Fibroblast of lung (primary cell): ENCODE results near the gene ERBB4. TPM values are rescaled to one million over a fixed set of nuclear protein-coding genes. Genes with fewer than 3 reads are reported as not detected.

ENCODE experiments used
- DNase-seq, 2 donors: peaks; one replicate each; pipeline versions ENCODE4 v3.0.0 to v3.0.0-alpha.2; 2010; ENCODE audit warnings: low read depth in 2 of 2
- H2AFZ ChIP-seq: 2 replicates; pipeline ENCODE4 v1.5.1; 2012; ENCODE audit warnings: low read length, control low read depth, inconsistent platforms
- H3K27ac ChIP-seq: 2 replicates; pipeline ENCODE4 v1.5.1; 2011; ENCODE audit warnings: low read length, control low read depth; ENCODE audit not compliant: insufficient read depth
- H3K27me3 ChIP-seq: 2 replicates; pipeline ENCODE4 v1.5.1; 2011; ENCODE audit warnings: mild to moderate bottlenecking, low read length; ENCODE audit not compliant: control insufficient read depth, insufficient read depth
- H3K36me3 ChIP-seq: 2 replicates; pipeline ENCODE4 v1.5.1; 2011; ENCODE audit warnings: low read length; ENCODE audit not compliant: control insufficient read depth, insufficient read depth
- H3K4me1 ChIP-seq: 2 replicates; pipeline ENCODE4 v1.5.1; 2011; ENCODE audit warnings: low read length; ENCODE audit not compliant: control insufficient read depth, insufficient read depth; ENCODE audit errors: extremely low read depth
- H3K4me2 ChIP-seq: 2 replicates; pipeline ENCODE4 v1.5.1; 2011; ENCODE audit warnings: low read length, control low read depth; ENCODE audit not compliant: insufficient read depth; ENCODE audit errors: extremely low read depth
- H3K4me3 ChIP-seq, 4 experiments: fragments of 200-600 bp in 1 of 4; sonication (generic) in 1 of 4; replicated peaks in 1 of 4; 2 replicates each; pipeline ENCODE4 v1.5.1; 2011 to 2016; ENCODE audit warnings: low read length in 4 of 4, low read depth in 3 of 4, mild to moderate bottlenecking in 3 of 4, control low read depth in 2 of 4, inconsistent platforms in 1 of 4, mixed read lengths in 1 of 4; ENCODE audit not compliant: insufficient read depth in 1 of 4; ENCODE audit errors: control extremely low read depth in 1 of 4
- H3K79me2 ChIP-seq: 2 replicates; pipeline ENCODE4 v1.5.1; 2012; ENCODE audit warnings: mild to moderate bottlenecking, low read length, inconsistent platforms; ENCODE audit not compliant: control insufficient read depth, insufficient read depth
- H3K9ac ChIP-seq: 2 replicates; pipeline ENCODE4 v1.5.1; 2011; ENCODE audit warnings: mild to moderate bottlenecking, low read length, control low read depth; ENCODE audit not compliant: insufficient read depth
- H3K9me3 ChIP-seq: 2 replicates; pipeline ENCODE4 v1.5.1; 2012; ENCODE audit warnings: low read depth, low read length; ENCODE audit not compliant: control insufficient read depth, insufficient read depth
- H4K20me1 ChIP-seq: 2 replicates; pipeline ENCODE4 v1.5.1; 2011; ENCODE audit warnings: low read length; ENCODE audit not compliant: control insufficient read depth, insufficient read depth; ENCODE audit errors: extremely low read depth
- EZH2 ChIP-seq: IDR thresholded peaks from 2 replicates; pipeline ENCODE4 v1.5.1; 2012; ENCODE audit warnings: low read length, control low read depth, mild to moderate bottlenecking; ENCODE audit errors: missing control alignments
- polyA plus RNA-seq, 2 donors: library from polyadenylated mRNA; depleted of rRNA in 1 of 2; stranded (reverse) in 1 of 2; unstranded in 1 of 2; fragments of >200 nt; gene quantifications; 2 replicates each; pipeline ENCODE4 v1.2.1, GENCODE V29; 2011 to 2012; ENCODE audit warnings: missing spikeins in 1 of 2
- total RNA-seq: library from RNA; depleted of rRNA; stranded (reverse); fragments of >200 nt; gene quantifications from 2 replicates; pipeline ENCODE4 v1.2.1, GENCODE V29; 2014
- TF ChIP-seq, protein P1 (sequence below), 2 donors: IDR thresholded peaks in 1 of 2; conservative IDR thresholded peaks in 1 of 2; 1 replicate in 1 of 2; 2 replicates in 1 of 2; pipeline ENCODE4 v1.5.1; 2011 to 2012; ENCODE audit warnings: low read length in 2 of 2, control low read depth in 1 of 2, inconsistent platforms in 1 of 2, low read depth in 1 of 2, mild to moderate bottlenecking in 1 of 2

The ERBB4 gene
- total and polyA plus RNA-seq, 2 donors (not counting 1 experiment from before 2014, with no cell fraction given): 0.08 to 0.17 TPM

DNA sequence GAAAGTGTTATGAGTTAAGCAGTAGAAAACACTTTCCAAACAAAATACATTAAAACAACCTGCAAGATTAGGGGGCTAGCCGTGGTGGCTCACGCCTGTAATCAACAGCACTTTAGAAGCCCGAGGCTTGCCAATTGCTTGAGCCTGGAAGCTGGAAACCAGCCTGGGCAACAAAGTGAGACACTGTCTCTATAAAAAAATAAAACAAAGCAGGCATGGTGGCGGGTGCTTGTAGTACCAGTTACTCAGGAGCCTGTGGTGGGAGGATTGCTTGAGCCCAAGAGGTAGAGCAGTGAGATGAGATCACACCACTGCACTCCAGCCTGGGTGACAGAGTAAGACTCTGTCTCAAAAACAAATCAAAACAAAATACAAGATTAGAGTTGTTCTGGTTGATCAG lies 208.3 kb downstream of the ERBB4 start:
- Histone ChIP-seq H3K36me3 (no peaks in the 10 kb centered on the region), H3K27ac (no peak overlapping the region), H3K27me3 (no peaks in the 10 kb centered on the region), H3K79me2 (no peaks in the 10 kb centered on the region), H4K20me1 (no peaks in the 10 kb centered on the region), H3K9me3 (no peaks in the 10 kb centered on the region), H3K9ac (no peak overlapping the region), H2AFZ (no peak overlapping the region), H3K4me1 (no peaks in the 10 kb centered on the region), H3K4me3 (no peak overlapping the region), H3K4me2 (no peak overlapping the region)
- no peak for TF ChIP-seq EZH2
- TF ChIP-seq, protein P1, sequence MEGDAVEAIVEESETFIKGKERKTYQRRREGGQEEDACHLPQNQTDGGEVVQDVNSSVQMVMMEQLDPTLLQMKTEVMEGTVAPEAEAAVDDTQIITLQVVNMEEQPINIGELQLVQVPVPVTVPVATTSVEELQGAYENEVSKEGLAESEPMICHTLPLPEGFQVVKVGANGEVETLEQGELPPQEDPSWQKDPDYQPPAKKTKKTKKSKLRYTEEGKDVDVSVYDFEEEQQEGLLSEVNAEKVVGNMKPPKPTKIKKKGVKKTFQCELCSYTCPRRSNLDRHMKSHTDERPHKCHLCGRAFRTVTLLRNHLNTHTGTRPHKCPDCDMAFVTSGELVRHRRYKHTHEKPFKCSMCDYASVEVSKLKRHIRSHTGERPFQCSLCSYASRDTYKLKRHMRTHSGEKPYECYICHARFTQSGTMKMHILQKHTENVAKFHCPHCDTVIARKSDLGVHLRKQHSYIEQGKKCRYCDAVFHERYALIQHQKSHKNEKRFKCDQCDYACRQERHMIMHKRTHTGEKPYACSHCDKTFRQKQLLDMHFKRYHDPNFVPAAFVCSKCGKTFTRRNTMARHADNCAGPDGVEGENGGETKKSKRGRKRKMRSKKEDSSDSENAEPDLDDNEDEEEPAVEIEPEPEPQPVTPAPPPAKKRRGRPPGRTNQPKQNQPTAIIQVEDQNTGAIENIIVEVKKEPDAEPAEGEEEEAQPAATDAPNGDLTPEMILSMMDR (conservative IDR thresholded peaks at IDR 0.05 in 1 of 2, IDR thresholded peaks at IDR 0.05 in 1 of 2; ENCODE audit: low read depth in 1 of 2, low read length in 2 of 2): no peak
- no peak for DNase-seq

DNA sequence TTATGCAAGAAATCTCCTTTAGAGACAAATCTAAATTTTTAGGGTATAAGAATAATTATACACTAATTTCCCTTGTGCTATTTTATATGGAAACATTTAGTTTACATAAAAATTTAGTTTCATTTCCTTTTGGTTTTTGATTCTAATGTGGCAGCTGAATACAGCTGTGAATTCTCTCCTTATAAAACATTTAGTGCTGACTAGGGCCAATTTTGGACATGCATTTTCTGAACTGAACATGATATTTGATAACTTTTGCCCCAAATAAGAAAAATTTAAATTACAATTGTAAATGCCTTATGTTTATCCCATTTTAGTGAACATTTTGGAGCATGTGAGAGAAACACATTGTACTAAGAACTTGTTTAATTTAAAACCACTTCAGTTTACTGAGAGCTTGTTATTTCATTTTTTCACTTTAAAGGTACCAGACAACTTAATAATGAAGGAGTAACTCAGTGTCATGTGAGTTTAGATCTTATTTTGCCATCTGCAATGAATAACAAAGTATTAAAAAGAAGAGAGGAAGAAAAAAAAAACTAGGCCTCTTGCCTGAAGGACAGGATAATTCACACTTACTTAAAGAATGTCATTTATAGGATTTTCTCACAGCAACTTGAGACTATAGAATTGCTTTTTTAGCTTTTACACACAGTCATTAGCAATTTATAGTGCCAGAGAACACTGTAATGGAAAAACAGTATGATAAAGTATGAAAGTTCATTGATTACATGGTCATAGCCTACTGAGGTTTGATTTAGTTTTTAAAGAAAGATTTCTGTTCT lies 209.7 kb downstream of the ERBB4 start:
- H4K20me1 ChIP-seq: no peaks in the 10 kb centered on the region
- no peaks in the 10 kb centered on the region for H3K4me1 ChIP-seq
- H2AFZ ChIP-seq: no peak overlapping the region
- H3K36me3 ChIP-seq: no peaks in the 10 kb centered on the region
- DNase-seq: no peak
- no peak overlapping the region for H3K4me3 ChIP-seq
- H3K4me2 ChIP-seq: no peak overlapping the region
- no peak overlapping the region for H3K27ac ChIP-seq
- no peak overlapping the region for H3K9ac ChIP-seq
- H3K27me3 ChIP-seq: no peaks in the 10 kb centered on the region
- no peaks in the 10 kb centered on the region for H3K9me3 ChIP-seq
- H3K79me2 ChIP-seq: no peaks in the 10 kb centered on the region
- no peak for TF ChIP-seq EZH2
- TF ChIP-seq, protein P1 (conservative IDR thresholded peaks at IDR 0.05 in 1 of 2, IDR thresholded peaks at IDR 0.05 in 1 of 2; ENCODE audit: low read depth in 1 of 2, low read length in 2 of 2): no peak

DNA sequence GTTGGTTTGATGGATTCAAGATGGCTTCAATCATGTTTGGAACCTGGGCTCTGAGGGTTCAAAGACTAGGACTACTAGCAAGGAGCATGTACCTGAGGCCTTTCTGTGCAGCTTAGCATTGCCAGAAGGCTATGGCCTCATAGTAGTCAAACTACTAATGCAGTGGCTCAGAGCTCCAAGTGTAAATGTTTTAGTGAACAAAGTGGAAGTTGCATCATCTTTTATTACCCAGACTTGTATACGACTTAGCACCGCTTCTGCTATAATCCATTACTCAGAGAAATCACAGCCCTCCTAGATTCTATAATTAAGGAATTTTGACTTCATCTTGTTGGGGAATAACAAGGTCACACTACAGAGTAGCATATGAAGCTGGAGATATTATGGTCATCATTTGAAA lies 210.5 kb downstream of the ERBB4 start:
- Histone ChIP-seq H3K9me3 (no peaks in the 10 kb centered on the region), H3K9ac (no peak overlapping the region), H3K79me2 (no peaks in the 10 kb centered on the region), H4K20me1 (no peaks in the 10 kb centered on the region), H3K4me3 (no peak overlapping the region), H3K27me3 (no peaks in the 10 kb centered on the region), H2AFZ (no peak overlapping the region), H3K4me1 (no peaks in the 10 kb centered on the region), H3K4me2 (no peak overlapping the region), H3K36me3 (no peaks in the 10 kb centered on the region), H3K27ac (no peak overlapping the region)
- TF ChIP-seq EZH2: no peak
- TF ChIP-seq, protein P1 (conservative IDR thresholded peaks at IDR 0.05 in 1 of 2, IDR thresholded peaks at IDR 0.05 in 1 of 2; ENCODE audit: low read depth in 1 of 2, low read length in 2 of 2): no peak
- no peak for DNase-seq
